ENCODE data around the gene ELF1. TPM values are rescaled to one million over a fixed set of nuclear protein-coding genes. Genes with fewer than 3 reads are reported as not detected.

The ELF1 gene
- total RNA-seq, 2 donors from 2014 or later = 36.0 to 44.1 TPM

- Mint-ChIP-seq H3K27me3 (ENCODE audit: insufficient read depth) (no peaks in the 10 kb centered on the region), H3K4me3 (no peak overlapping the region), H3K36me3 (ENCODE audit: low read depth) (peaks cover 5% of the 10 kb centered on the region), H3K4me1 (no peaks in the 10 kb centered on the region), H3K27ac (no peak overlapping the region), H3K9me3 (peaks cover 5% of the 10 kb centered on the region)
- no peaks in the 10 kb centered on the region for H3K9me3 ChIP-seq (ENCODE audit: control insufficient read depth, low read length)
- H3K4me3 ChIP-seq (ENCODE audit: low read length) = no peak overlapping the region
- no peaks in the 10 kb centered on the region for H3K27me3 ChIP-seq (ENCODE audit: control insufficient read depth, insufficient read depth, low read length, poor library complexity, severe bottlenecking)
- H3K9ac ChIP-seq (ENCODE audit: extremely low read depth, low read length, poor library complexity, severe bottlenecking) = no peak overlapping the region
- DNase-seq = no peak
- H3K27ac ChIP-seq (ENCODE audit: low read depth, low read length) = no peak overlapping the region
- no peaks in the 10 kb centered on the region for H3K36me3 ChIP-seq (ENCODE audit: control insufficient read depth, insufficient read depth, low read length)
- TF ChIP-seq CTCF (conservative IDR thresholded peaks at IDR 0.05) = no peak
- H3K4me1 ChIP-seq (ENCODE audit: control insufficient read depth, insufficient read depth, low read length) = no peaks in the 10 kb centered on the region
- 91 to 100% methylated on average over 1 to 4 of the region's 4 CpGs for WGBS, 2 experiments (ENCODE audit: insufficient coverage in 1 of 2, insufficient read length in 1 of 2)
These were observed 15.3 kb upstream of the ELF1 start for GRCh38 chr13:41034382-41034781.

- 84 to 100% methylated on average over 1 to 2 of the region's 2 CpGs for WGBS, 2 experiments (ENCODE audit: insufficient coverage in 1 of 2, insufficient read length in 1 of 2)
- DNase-seq = no peak
- peaks cover 4% of the 10 kb centered on the region for H3K9me3 Mint-ChIP-seq
- TF ChIP-seq CTCF (conservative IDR thresholded peaks at IDR 0.05) = no peak
- Histone ChIP-seq H3K4me1 (ENCODE audit: control insufficient read depth, insufficient read depth, low read length) (no peaks in the 10 kb centered on the region), H3K27me3 (ENCODE audit: control insufficient read depth, insufficient read depth, low read length, poor library complexity, severe bottlenecking) (no peaks in the 10 kb centered on the region), H3K9ac (ENCODE audit: extremely low read depth, low read length, poor library complexity, severe bottlenecking) (no peak overlapping the region), H3K27ac (ENCODE audit: low read depth, low read length) (no peak overlapping the region), H3K36me3 (ENCODE audit: control insufficient read depth, insufficient read depth, low read length) (no peaks in the 10 kb centered on the region), H3K9me3 (ENCODE audit: control insufficient read depth, low read length) (no peaks in the 10 kb centered on the region), H3K4me3 (ENCODE audit: low read length) (no peak overlapping the region)
- no peaks in the 10 kb centered on the region for H3K27me3 Mint-ChIP-seq (ENCODE audit: insufficient read depth)
- no peak overlapping the region for H3K27ac Mint-ChIP-seq
- no peak overlapping the region for H3K4me3 Mint-ChIP-seq
- no peaks in the 10 kb centered on the region for H3K4me1 Mint-ChIP-seq
- peaks cover 4% of the 10 kb centered on the region for H3K36me3 Mint-ChIP-seq (ENCODE audit: low read depth)
These were observed 13.7 kb upstream of the ELF1 start for GRCh38 chr13:41032691-41033376.

- peak; percentile 75 for TF ChIP-seq CTCF (conservative IDR thresholded peaks at IDR 0.05)
- peaks cover 18% of the 10 kb centered on the region for H3K4me1 Mint-ChIP-seq
- no peaks in the 10 kb centered on the region for H3K9me3 Mint-ChIP-seq
- 88 to 91% methylated on average over 1 to 2 of the region's 2 CpGs for WGBS, 2 experiments (ENCODE audit: insufficient coverage in 1 of 2, insufficient read length in 1 of 2)
- Histone ChIP-seq H3K36me3 (ENCODE audit: control insufficient read depth, insufficient read depth, low read length) (no peaks in the 10 kb centered on the region), H3K9me3 (ENCODE audit: control insufficient read depth, low read length) (no peaks in the 10 kb centered on the region), H3K27ac (ENCODE audit: low read depth, low read length) (no peak overlapping the region), H3K9ac (ENCODE audit: extremely low read depth, low read length, poor library complexity, severe bottlenecking) (no peak overlapping the region), H3K4me1 (ENCODE audit: control insufficient read depth, insufficient read depth, low read length) (no peaks in the 10 kb centered on the region), H3K27me3 (ENCODE audit: control insufficient read depth, insufficient read depth, low read length, poor library complexity, severe bottlenecking) (no peaks in the 10 kb centered on the region), H3K4me3 (ENCODE audit: low read length) (no peak overlapping the region)
- no peaks in the 10 kb centered on the region for H3K27me3 Mint-ChIP-seq (ENCODE audit: insufficient read depth)
- DNase-seq = peak; percentile 68
- H3K36me3 Mint-ChIP-seq (ENCODE audit: low read depth) = peaks cover 9% of the 10 kb centered on the region
- no peak overlapping the region for H3K27ac Mint-ChIP-seq
- H3K4me3 Mint-ChIP-seq = no peak overlapping the region
These were observed 10.5 kb upstream of the ELF1 start for GRCh38 chr13:41029629-41030028.
